GM10266 (cell line): ENCODE results near the gene TRIM27.
"Not testable (repeated sequence)": the region's sequence is repeated elsewhere in the genome, so short reads cannot be mapped to it uniquely, and the experiment has no call there.

ENCODE experiments used
- DNase-seq: peaks from one replicate; pipeline ENCODE4 v3.0.0; 2012; ENCODE audit errors: extremely low spot score
- TF ChIP-seq, protein P1 (sequence below): IDR thresholded peaks from 2 replicates; pipeline ENCODE4 v1.5.1; 2012; ENCODE audit warnings: mild to moderate bottlenecking, low read depth; ENCODE audit not compliant: control insufficient read depth, insufficient read depth; ENCODE audit errors: missing control alignments

TRIM27 gene

GRCh38 chr6:28875191-28875747 lies 48.5 kb downstream of the TRIM27 start:
- TF ChIP-seq, protein P1, sequence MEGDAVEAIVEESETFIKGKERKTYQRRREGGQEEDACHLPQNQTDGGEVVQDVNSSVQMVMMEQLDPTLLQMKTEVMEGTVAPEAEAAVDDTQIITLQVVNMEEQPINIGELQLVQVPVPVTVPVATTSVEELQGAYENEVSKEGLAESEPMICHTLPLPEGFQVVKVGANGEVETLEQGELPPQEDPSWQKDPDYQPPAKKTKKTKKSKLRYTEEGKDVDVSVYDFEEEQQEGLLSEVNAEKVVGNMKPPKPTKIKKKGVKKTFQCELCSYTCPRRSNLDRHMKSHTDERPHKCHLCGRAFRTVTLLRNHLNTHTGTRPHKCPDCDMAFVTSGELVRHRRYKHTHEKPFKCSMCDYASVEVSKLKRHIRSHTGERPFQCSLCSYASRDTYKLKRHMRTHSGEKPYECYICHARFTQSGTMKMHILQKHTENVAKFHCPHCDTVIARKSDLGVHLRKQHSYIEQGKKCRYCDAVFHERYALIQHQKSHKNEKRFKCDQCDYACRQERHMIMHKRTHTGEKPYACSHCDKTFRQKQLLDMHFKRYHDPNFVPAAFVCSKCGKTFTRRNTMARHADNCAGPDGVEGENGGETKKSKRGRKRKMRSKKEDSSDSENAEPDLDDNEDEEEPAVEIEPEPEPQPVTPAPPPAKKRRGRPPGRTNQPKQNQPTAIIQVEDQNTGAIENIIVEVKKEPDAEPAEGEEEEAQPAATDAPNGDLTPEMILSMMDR = no peak
- DNase-seq = no peak

DNA sequence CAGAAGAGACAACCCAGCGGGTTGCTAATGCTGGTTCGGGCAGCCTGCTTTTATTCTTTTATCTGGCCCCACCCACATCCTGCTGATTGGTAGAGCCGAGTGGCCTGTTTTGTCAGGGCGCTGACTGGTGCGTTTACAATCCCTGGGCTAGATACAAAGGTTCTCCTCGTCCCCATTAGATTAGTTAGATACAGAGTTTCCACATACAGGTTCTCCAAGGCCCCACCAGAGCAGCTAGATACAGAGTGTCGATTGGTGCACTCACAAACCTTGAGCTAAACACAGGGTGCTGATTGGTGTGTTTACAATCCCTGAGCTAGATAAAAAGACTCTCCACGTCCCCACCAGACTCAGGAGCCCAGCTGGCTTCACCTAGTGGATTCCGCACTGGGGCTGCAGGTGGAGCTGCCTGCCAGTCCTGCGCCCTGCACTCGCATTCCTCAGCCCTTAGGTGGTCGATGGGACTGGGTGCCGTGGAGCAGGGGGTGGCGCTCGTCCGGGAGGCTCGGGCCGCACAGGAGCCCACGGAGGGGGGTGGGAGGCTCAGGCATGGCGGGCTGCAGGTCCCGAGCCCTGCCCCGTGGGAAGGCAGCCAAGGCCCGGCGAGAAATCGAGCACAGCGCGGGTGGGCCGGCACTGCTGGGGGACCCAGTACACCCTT lies 51.5 kb downstream of the TRIM27 start:
- not testable (repeated sequence) for DNase-seq

- TF ChIP-seq, protein P1 = no peak
- DNase-seq = no peak
Observed at GRCh38 chr6:28871335-28872156, 52.2 kb downstream of the TRIM27 start.

DNA sequence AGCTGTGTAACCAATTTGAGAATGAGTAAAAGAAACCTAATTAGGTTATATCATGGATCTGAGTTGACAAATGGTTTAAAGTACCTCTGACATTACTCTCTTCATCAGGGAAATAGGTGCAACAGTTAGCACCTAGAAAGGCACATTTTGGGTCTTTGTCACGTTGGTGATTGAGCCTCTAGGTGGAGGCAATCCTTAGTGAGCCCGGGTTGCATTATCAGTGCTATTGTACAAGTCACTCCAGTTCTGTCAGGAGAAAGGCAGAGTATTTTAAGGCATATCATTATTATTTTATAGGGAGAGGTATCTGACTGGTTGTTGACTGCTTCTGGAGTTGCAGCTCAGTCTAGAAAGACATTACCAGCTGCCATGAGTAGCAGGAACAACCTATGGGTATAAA lies 54.9 kb downstream of the TRIM27 start:
- TF ChIP-seq, protein P1 = no peak
- no peak for DNase-seq

DNA sequence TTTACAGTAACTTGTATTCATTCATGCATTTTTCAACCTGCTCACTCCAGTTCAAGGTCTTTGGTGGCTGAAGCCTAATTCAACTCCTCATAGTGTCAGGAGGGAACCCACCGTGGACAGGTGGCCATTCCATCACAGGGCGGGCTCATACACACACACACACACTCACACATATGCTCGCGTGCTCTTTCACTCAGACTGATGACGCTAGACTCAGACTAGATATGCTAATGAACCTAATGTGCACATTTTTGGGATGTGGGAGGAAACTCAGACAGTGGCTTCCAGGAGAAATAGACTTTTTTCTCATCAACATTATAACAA lies 56.7 kb downstream of the TRIM27 start:
- DNase-seq = no peak
- TF ChIP-seq, protein P1 = no peak

GRCh38 chr6:28866205-28867085 lies 57.3 kb downstream of the TRIM27 start:
- not testable (repeated sequence) for DNase-seq

DNA sequence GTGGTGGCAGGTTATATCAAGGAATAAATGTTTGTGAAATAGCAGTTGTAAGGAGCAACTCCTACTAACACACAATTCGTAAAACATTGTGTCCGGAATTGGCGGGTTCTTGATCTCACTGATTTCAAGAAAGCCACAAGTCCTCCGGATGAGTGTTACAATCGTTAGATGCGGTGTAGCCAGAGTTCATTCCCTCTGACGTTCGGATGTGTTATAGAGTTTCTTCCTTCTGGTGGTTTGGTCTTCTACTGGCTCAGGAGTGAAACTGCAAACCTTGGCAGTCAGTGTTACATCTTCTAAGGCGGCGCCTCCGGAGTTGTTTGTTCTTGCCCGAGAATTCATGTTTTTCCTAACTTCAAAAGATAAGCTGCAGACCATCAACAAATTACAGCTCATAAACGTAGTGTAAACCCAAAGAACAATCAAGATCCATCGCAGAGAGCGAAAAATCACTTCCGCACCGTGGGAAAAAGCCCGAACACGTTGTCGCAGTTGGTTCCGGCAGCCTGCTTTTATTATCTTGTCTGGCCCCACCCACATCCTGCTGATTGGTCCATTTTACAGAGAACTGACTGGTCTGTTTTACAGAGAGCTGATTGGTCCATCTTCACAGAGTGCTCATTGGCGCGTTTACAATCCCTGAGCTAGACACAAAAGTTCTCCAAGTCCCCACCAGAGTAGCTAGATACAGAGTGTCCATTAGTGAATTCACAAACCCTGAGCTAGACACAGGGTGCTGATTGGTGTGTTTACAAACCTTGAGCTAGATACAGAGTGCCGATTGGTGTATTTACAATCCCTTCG lies 58.2 kb downstream of the TRIM27 start:
- TF ChIP-seq, protein P1 = no peak
- DNase-seq = no peak
